HEK293T (cell line): ENCODE data around the gene CAPN5.

Source experiments
- ARNT ChIP-seq: fragments of 450-650 bp; IDR thresholded peaks from 2 replicates; pipeline ENCODE4 v1.6.1; 2017; ENCODE audit warnings: mild to moderate bottlenecking
- BHLHE40 ChIP-seq: fragments of 450-650 bp; IDR thresholded peaks from 2 replicates; pipeline ENCODE4 v1.6.1; 2016; ENCODE audit warnings: mild to moderate bottlenecking, moderate library complexity, borderline replicate concordance
- ELF4 ChIP-seq: fragments of 450-650 bp; IDR thresholded peaks from 2 replicates; pipeline ENCODE4 v1.6.1; 2017; ENCODE audit warnings: antibody characterized with exemption
- FOXA1 ChIP-seq: fragments of 450-650 bp; IDR thresholded peaks from 2 replicates; pipeline ENCODE4 v1.6.1; 2016; ENCODE audit warnings: mild to moderate bottlenecking
- FOXK2 ChIP-seq: fragments of 450-650 bp; IDR thresholded peaks from 2 replicates; pipeline ENCODE4 v1.6.1; 2016; ENCODE audit warnings: mild to moderate bottlenecking
- FOXM1 ChIP-seq: fragments of 450-650 bp; IDR thresholded peaks from 2 replicates; pipeline ENCODE4 v1.6.1; 2017; ENCODE audit warnings: mild to moderate bottlenecking, borderline replicate concordance
- HDGF ChIP-seq: fragments of 450-650 bp; IDR thresholded peaks from 2 replicates; pipeline ENCODE4 v1.6.1; 2017; ENCODE audit warnings: antibody characterized with exemption, borderline replicate concordance
- SP1 ChIP-seq: fragments of 450-650 bp; IDR thresholded peaks from 2 replicates; pipeline ENCODE4 v1.6.1; 2017
- SUZ12 ChIP-seq: fragments of 450-650 bp; IDR thresholded peaks from 2 replicates; pipeline ENCODE4 v1.6.1; 2016; ENCODE audit warnings: mild to moderate bottlenecking
- TARDBP ChIP-seq: fragments of 450-650 bp; IDR thresholded peaks from 2 replicates; pipeline ENCODE4 v1.6.1; 2016
- ZNF384 ChIP-seq: fragments of 450-650 bp; IDR thresholded peaks from 2 replicates; pipeline ENCODE4 v1.6.1; 2016
- TF ChIP-seq, protein P1 (sequence below): fragments of 450-650 bp; IDR thresholded peaks from 2 replicates; pipeline ENCODE4 v1.6.1; 2016

DNA sequence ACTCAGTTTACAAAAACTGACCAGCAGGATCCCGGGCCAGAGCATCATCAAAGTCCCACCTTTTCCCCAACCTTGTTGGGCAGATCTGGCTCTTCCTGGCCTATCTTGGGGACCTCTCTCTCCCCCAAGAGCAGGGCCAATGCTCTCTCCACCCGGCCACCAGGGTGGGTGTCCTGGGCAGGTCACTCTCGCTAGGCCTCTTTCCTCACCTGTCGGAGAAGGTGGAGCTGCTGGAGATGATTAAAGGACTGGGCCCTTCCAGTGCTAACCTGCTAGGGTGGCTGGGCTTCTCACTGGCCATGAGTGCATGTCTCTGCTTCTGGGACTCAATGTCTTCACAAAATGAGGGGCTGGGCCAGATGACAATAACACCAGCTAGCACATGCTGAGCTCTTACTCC, 2.9 kb upstream of the CAPN5 start:
- no peak for TF ChIP-seq FOXA1
- no peak for TF ChIP-seq ARNT
- TF ChIP-seq BHLHE40: no peak
- TF ChIP-seq FOXK2: no peak
- TF ChIP-seq SP1: no peak
- TF ChIP-seq, protein P1, sequence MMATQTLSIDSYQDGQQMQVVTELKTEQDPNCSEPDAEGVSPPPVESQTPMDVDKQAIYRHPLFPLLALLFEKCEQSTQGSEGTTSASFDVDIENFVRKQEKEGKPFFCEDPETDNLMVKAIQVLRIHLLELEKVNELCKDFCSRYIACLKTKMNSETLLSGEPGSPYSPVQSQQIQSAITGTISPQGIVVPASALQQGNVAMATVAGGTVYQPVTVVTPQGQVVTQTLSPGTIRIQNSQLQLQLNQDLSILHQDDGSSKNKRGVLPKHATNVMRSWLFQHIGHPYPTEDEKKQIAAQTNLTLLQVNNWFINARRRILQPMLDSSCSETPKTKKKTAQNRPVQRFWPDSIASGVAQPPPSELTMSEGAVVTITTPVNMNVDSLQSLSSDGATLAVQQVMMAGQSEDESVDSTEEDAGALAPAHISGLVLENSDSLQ: no peak
- TF ChIP-seq FOXM1: no peak
- TF ChIP-seq SUZ12: no peak
- no peak for TF ChIP-seq ZNF384
- TF ChIP-seq HDGF: no peak
- no peak for TF ChIP-seq ELF4
- TF ChIP-seq TARDBP: no peak
